Right hindlimb (tissue), 1 donor: ENCODE results near the gene PXDN.

Experiments
- DNase-seq: peaks from one replicate; pipeline ENCODE4 v3.0.0-alpha.2; 2018

Gene PXDN

GRCh38 chr2:1647417-1648240 is 96.7 kb downstream of the PXDN start:
- no peak for DNase-seq

- no peak for DNase-seq
Observed at GRCh38 chr2:1645761-1646476, 98.4 kb downstream of the PXDN start.

- DNase-seq = no peak
Observed at GRCh38 chr2:1644427-1644826, 99.9 kb downstream of the PXDN start.

GRCh38 chr2:1642993-1643619 is 101.2 kb downstream of the PXDN start:
- no peak for DNase-seq

GRCh38 chr2:1642066-1642861 is 102.1 kb downstream of the PXDN start:
- peak; percentile 51 for DNase-seq

- no peak for DNase-seq
Observed at GRCh38 chr2:1641523-1641922, 102.8 kb downstream of the PXDN start.

- DNase-seq = no peak
Observed at GRCh38 chr2:1640301-1641135, 103.8 kb downstream of the PXDN start.

- DNase-seq = no peak
Observed at GRCh38 chr2:1639086-1639858, 105.0 kb downstream of the PXDN start.

- DNase-seq = no peak
Observed at GRCh38 chr2:1638281-1638860, 105.9 kb downstream of the PXDN start.

GRCh38 chr2:1636791-1637415 is 107.4 kb downstream of the PXDN start:
- no peak for DNase-seq

- no peak for DNase-seq
Observed at GRCh38 chr2:1635823-1636222, 108.5 kb downstream of the PXDN start.

- no peak for DNase-seq
Observed at GRCh38 chr2:1634681-1635341, 109.5 kb downstream of the PXDN start.

GRCh38 chr2:1633936-1634587 is 110.3 kb downstream of the PXDN start:
- DNase-seq = no peak

GRCh38 chr2:1633092-1633671 is 111.1 kb downstream of the PXDN start:
- no peak for DNase-seq

- DNase-seq = no peak
Observed at GRCh38 chr2:1632510-1632909, 111.8 kb downstream of the PXDN start.

GRCh38 chr2:1632002-1632348 is 112.3 kb downstream of the PXDN start:
- no peak for DNase-seq

- no peak for DNase-seq
Observed at GRCh38 chr2:1631292-1632001, 112.9 kb downstream of the PXDN start.

GRCh38 chr2:1628893-1629292 is 115.4 kb downstream of the PXDN start:
- DNase-seq = no peak
